Motor neuron (in vitro differentiated cells): ENCODE results near the gene RPUSD1. TPM values are rescaled to one million over a fixed set of nuclear protein-coding genes. Genes with fewer than 3 reads are reported as not detected.
A peak's percentile ranks its signal among the peaks of the same experiment; 100 is the strongest.
"Not testable (repeated sequence)": the region's sequence is repeated elsewhere in the genome, so short reads cannot be mapped to it uniquely, and the experiment has no call there.

ENCODE experiments used
- ATAC-seq, 8 experiments: fragments of 200-7000 bp; cut with Tn5 transposase; replicated peaks in 6 of 8; 2 replicates each; pipeline ENCODE4 v1.8.0; 2021; ENCODE audit warnings: mild to moderate bottlenecking in 8 of 8, moderate library complexity in 8 of 8
- H3K27ac ChIP-seq, 2 donors: fragments of 250-450 bp; sonication (Bioruptor Pico); 2 replicates each; pipeline ENCODE4 v1.9.0; 2021; ENCODE audit warnings: antibody characterized with exemption in 2 of 2, mild to moderate bottlenecking in 2 of 2, moderate library complexity in 1 of 2
- H3K4me1 ChIP-seq, 2 donors: fragments of 250-450 bp; sonication (Bioruptor Pico); replicated peaks in 1 of 2; 2 replicates each; pipeline ENCODE4 v1.6.1; 2021; ENCODE audit warnings: antibody characterized with exemption in 2 of 2, mild to moderate bottlenecking in 2 of 2, moderate library complexity in 1 of 2
- H3K4me3 ChIP-seq, 5 donors: fragments of 250-450 bp; sonication (Bioruptor Pico); 2 replicates each; pipeline ENCODE4 v1.9.0; 2021; ENCODE audit warnings: antibody characterized with exemption in 5 of 5, mild to moderate bottlenecking in 5 of 5, moderate library complexity in 4 of 5
- WGBS, 10 experiments: fragments of 450-650 bp; shearing (Covaris generic); methylation state at CpG; one replicate each; pipeline ENCODE4 v1.0.0; 2022; 5-methylcytosine and 5-hydroxymethylcytosine counted together
- in situ Hi-C, 9 experiments: fragments of 400-800 bp; cut with MboI; loops; one replicate each; pipeline ENCODE4 v1.15.0; 2021; ENCODE audit warnings: low sequenced_read_pairs in 9 of 9, low pct_unique_long_range_greater_than_20kb in 2 of 9; ENCODE audit not compliant: unreplicated experiment in 9 of 9
- total RNA-seq, 8 experiments: library from RNA; unstranded; fragments of 300-600 nt; gene quantifications; 2 replicates each; pipeline versions ENCODE4 v1.2.3 to v1.2.4, GENCODE V29; 2022

The RPUSD1 gene
- total RNA-seq, 8 experiments from 2014 or later: 8.7 to 32.7 (median 15.8) TPM

- in situ Hi-C loops: no loop called here
- peak; percentile 32 to 94 (median 72) for ATAC-seq
- Histone ChIP-seq H3K4me3 (no peak overlapping the region), H3K4me1 (peaks cover 0 to 11% of the 10 kb centered on the region in 2 donors), H3K27ac (peak overlapping the region in 1 of 2 donors; percentile 28)
- 11 to 100% (median 70%) methylated on average over 1 to 18 of the region's 36 CpGs for WGBS, 10 experiments
Measured at GRCh38 chr16:825341-826061, 37.3 kb upstream of the RPUSD1 start.

GRCh38 chr16:824601-825000, 36.4 kb upstream of the RPUSD1 start:
- no peak for ATAC-seq
- in situ Hi-C loops: loop anchor here in 5 of 9 experiments (25.0 kb wide), 1 partner anchor 238 kb away; the partner anchor contains the start of gene SSTR5 (in 5 of the 5)
- Histone ChIP-seq H3K4me3 (no peak overlapping the region), H3K27ac (no peak overlapping the region), H3K4me1 (peaks cover 0 to 11% of the 10 kb centered on the region in 2 donors)
- WGBS, 10 experiments: no CpG with 5 or more reads among the region's 25 CpGs

GRCh38 chr16:824194-824593, 36.0 kb upstream of the RPUSD1 start:
- ATAC-seq: no peak
- in situ Hi-C loops: loop anchor here in 5 of 9 experiments (25.0 kb wide), 1 partner anchor 238 kb away; the partner anchor contains the start of gene SSTR5 (in 5 of the 5)
- no peak overlapping the region for H3K4me3 ChIP-seq
- 86% methylated on average over 11 of the region's 22 CpGs; no CpG with 5 or more reads in 9 of the 10 experiments for WGBS, 10 experiments
- H3K4me1 ChIP-seq: peaks cover 0 to 11% of the 10 kb centered on the region in 2 donors
- H3K27ac ChIP-seq: no peak overlapping the region

GRCh38 chr16:822909-823297, 34.7 kb upstream of the RPUSD1 start:
- in situ Hi-C loops: loop anchor here in 5 of 9 experiments (25.0 kb wide), 1 partner anchor 239 kb away; the partner anchor contains the start of gene SSTR5 (in 5 of the 5)
- no peak overlapping the region for H3K4me3 ChIP-seq
- WGBS, 10 experiments: 65 to 100% (median 84%) methylated on average over 1 to 6 of the region's 9 CpGs; no CpG with 5 or more reads in 4 of the 10 experiments

GRCh38 chr16:822174-822908, 34.2 kb upstream of the RPUSD1 start:
- H3K4me1 ChIP-seq: peaks cover 2 to 16% of the 10 kb centered on the region in 2 donors
- in situ Hi-C loops: loop anchor here in 5 of 9 experiments (25.0 kb wide), 1 partner anchor 240 kb away; the partner anchor contains the start of gene SSTR5 (in 5 of the 5)
- H3K4me3 ChIP-seq: no peak overlapping the region
- ATAC-seq: peak in 1 of 8 experiments; percentile 33
- no peak overlapping the region for H3K27ac ChIP-seq
- WGBS, 10 experiments: 43 to 84% (median 69%) methylated on average over 2 to 11 of the region's 21 CpGs; no CpG with 5 or more reads in 6 of the 10 experiments

More at GRCh38 chr16:822909-823297, 34.7 kb upstream of the RPUSD1 start:
- no peak for ATAC-seq
- no peak overlapping the region for H3K27ac ChIP-seq
- H3K4me1 ChIP-seq: peaks cover 2 to 11% of the 10 kb centered on the region in 2 donors

- H3K27ac ChIP-seq: no peak overlapping the region
- in situ Hi-C loops: loop anchor here in 5 of 9 experiments (25.0 kb wide), 1 partner anchor 241 kb away; the partner anchor contains the start of gene SSTR5 (in 5 of the 5)
- 58 to 82% (median 70%) methylated on average over 2 to 4 of the region's 13 CpGs; no CpG with 5 or more reads in 6 of the 10 experiments for WGBS, 10 experiments
- H3K4me3 ChIP-seq: no peak overlapping the region
- H3K4me1 ChIP-seq: peaks cover 2 to 21% of the 10 kb centered on the region in 2 donors
- no peak for ATAC-seq
Measured at GRCh38 chr16:821751-822150, 33.6 kb upstream of the RPUSD1 start.

GRCh38 chr16:820748-821147, 32.6 kb upstream of the RPUSD1 start:
- Histone ChIP-seq H3K4me3 (no peak overlapping the region), H3K27ac (no peak overlapping the region), H3K4me1 (peaks cover 2 to 18% of the 10 kb centered on the region in 2 donors)
- ATAC-seq: peak in 1 of 8 experiments; percentile 57
- in situ Hi-C loops: loop anchor here in 5 of 9 experiments (25.0 kb wide), 1 partner anchor 242 kb away; the partner anchor contains the start of gene SSTR5 (in 5 of the 5)
- 0 to 74% (median 42%) methylated on average over 1 to 10 of the region's 12 CpGs; no CpG with 5 or more reads in 2 of the 10 experiments for WGBS, 10 experiments

GRCh38 chr16:820044-820408, 31.8 kb upstream of the RPUSD1 start:
- ATAC-seq: not testable (repeated sequence)

GRCh38 chr16:819336-820043, 31.3 kb upstream of the RPUSD1 start:
- in situ Hi-C loops: loop anchor here in 8 of 9 experiments (10.0 to 25.0 kb wide), 4 partner anchors 235 to 255 kb away; partner anchors contain the start of gene SSTR5 (in 6 of the 8)
- H3K4me1 ChIP-seq: peaks cover 2 to 9% of the 10 kb centered on the region in 2 donors
- H3K27ac ChIP-seq: no peak overlapping the region
- WGBS, 10 experiments: 17 to 93% (median 74%) methylated on average over 1 to 14 of the region's 23 CpGs; no CpG with 5 or more reads in 1 of the 10 experiments
- H3K4me3 ChIP-seq: no peak overlapping the region
- ATAC-seq: no peak

More at GRCh38 chr16:820044-820408, 31.8 kb upstream of the RPUSD1 start:
- 52 to 94% (median 82%) methylated on average over 2 to 6 of the region's 10 CpGs; no CpG with 5 or more reads in 3 of the 10 experiments for WGBS, 10 experiments
- not testable (repeated sequence) for H3K4me3 ChIP-seq, H3K27ac ChIP-seq
- peaks cover 2 to 11% of the 10 kb centered on the region in 2 donors for H3K4me1 ChIP-seq
- in situ Hi-C loops: loop anchor here in 5 of 9 experiments (25.0 kb wide), 1 partner anchor 242 kb away; the partner anchor contains the start of gene SSTR5 (in 5 of the 5)

GRCh38 chr16:818592-818991, 30.4 kb upstream of the RPUSD1 start:
- WGBS, 10 experiments: 43 to 89% (median 71%) methylated on average over 1 to 2 of the region's 2 CpGs; no CpG with 5 or more reads in 4 of the 10 experiments
- in situ Hi-C loops: loop anchor here in 8 of 9 experiments (10.0 to 25.0 kb wide), 4 partner anchors 236 to 256 kb away; partner anchors contain the start of gene SSTR5 (in 6 of the 8)
- H3K4me1 ChIP-seq: peaks cover 7 to 9% of the 10 kb centered on the region in 2 donors
- no peak overlapping the region for H3K27ac ChIP-seq
- no peak for ATAC-seq
- H3K4me3 ChIP-seq: no peak overlapping the region

GRCh38 chr16:818132-818531, 30.0 kb upstream of the RPUSD1 start:
- peaks cover 9 to 11% of the 10 kb centered on the region in 2 donors for H3K4me1 ChIP-seq
- no peak overlapping the region for H3K4me3 ChIP-seq
- no peak overlapping the region for H3K27ac ChIP-seq
- WGBS, 10 experiments: 80 to 92% methylated on average over 1 to 2 of the region's 8 CpGs; no CpG with 5 or more reads in 8 of the 10 experiments
- ATAC-seq: no peak
- in situ Hi-C loops: loop anchor here in 8 of 9 experiments (10.0 to 25.0 kb wide), 4 partner anchors 237 to 257 kb away; partner anchors contain the start of gene SSTR5 (in 6 of the 8)
